Subcutaneous preadipocyte (primary cell): Measurements from ENCODE around the gene HLA-DQB2. TPM values are rescaled to one million over a fixed set of nuclear protein-coding genes. Genes with fewer than 3 reads are reported as not detected.

Experiments
- small RNA-seq: library from RNA; depleted of rRNA; stranded (forward); fragments of <200 nt; gene quantifications from one replicate; pipeline ENCODE3, GENCODE V24; 2012
- total RNA-seq: library from RNA; depleted of rRNA; stranded (reverse); fragments of >200 nt; gene quantifications from 2 replicates; pipeline ENCODE4 v1.2.3, GENCODE V29; 2012

HLA-DQB2 gene
- total RNA-seq: not detected in 2 replicates

DNA sequence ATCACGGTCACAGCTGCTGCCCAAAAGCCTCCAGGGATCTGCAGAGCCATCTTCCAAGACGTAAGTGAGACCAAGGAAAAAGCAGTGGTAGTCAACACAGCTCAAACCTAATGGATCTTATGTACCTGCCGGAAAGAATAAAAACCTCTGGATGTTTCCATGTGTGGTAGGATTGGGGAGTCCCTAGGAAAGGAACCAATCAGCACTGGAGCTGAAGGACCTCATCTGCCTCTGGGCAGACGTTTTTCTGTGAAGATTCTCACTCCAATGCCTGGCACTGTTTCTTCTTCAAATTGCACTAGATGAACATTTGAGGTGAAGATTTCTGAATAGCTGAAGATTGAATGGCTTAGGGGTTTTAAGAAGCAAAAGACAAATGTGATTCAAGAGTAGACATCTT lies at the start of gene HLA-DQB2:
TSS of gene HLA-DQB2 (minus strand) at position 112 of the 400 bp plus-strand sequence. CDS start at position 50, 62 bp downstream.

DNA sequence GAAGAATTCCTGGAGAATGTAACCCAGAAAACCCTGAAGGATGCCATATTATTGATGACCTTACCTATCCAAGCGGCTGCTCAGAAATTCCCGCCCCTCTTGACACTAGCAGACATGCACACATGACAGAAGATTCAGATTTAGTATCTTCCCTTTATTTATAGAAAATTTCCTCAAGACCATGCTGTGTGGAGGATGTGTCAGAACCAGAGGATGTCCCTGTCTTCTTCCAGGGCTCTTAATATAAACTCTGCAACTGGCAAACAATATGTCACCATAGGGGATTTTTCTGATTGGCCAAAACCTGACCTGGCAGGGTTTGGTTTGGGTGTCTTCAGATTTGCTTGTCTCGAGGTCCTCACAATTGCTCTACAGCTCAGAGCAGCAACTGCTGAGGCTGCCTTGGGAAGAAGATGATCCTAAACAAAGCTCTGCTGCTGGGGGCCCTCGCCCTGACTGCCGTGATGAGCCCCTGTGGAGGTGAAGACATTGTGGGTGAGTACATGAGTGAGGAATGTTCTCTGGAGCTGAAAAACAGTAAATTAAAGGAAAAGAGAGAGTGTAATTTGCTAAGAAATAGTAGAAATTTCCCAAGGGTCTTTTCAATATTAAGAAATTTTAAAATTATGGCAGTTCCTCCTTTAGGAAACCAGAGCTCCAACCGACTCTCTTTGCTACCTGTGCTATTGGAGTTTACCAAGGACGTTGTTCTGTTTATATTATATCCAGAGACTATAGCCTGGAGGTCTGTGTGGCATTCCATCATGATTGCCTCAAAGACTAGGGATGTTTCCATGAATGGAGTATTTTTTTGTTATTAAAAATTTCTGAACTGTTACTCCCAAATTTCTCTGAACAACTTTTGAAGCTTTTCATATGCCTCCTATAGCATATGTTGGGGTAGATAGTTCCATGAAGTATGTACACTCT lies 22.0 kb downstream of the HLA-DQB2 start, which contains the start of gene HLA-DQA2:
TSS of gene HLA-DQA2 (plus strand) at position 361 of the 930 bp plus-strand sequence. CDS start at position 414, 53 bp downstream.

Small RNA genes lying within 50 kb of the gene (small RNA-seq; reads per million reads assigned to genes)
- not detected for gene MIR3135B

Other genes starting within 250 kb of the HLA-DQB2 start
- not detected in 2 replicates for gene HLA-DRB5, start 233.2 kb downstream of the HLA-DQB2 start, total RNA-seq
- gene HLA-DRB1, start 173.7 kb downstream of the HLA-DQB2 start, total RNA-seq: under 0.01 TPM in 1 of 2 replicates, not detected in the other
- gene HLA-DQA1, start 126.1 kb downstream of the HLA-DQB2 start, total RNA-seq: not detected in 2 replicates
- not detected in 2 replicates for gene HLA-DQB1, start 96.9 kb downstream of the HLA-DQB2 start, total RNA-seq
- not detected in 2 replicates for gene HLA-DQA2, start 22.1 kb downstream of the HLA-DQB2 start, total RNA-seq
- gene HLA-DOB, start 53.5 kb upstream of the HLA-DQB2 start, total RNA-seq: 0.37 and 0.39 TPM in 2 replicates
- gene TAP2, start 75.2 kb upstream of the HLA-DQB2 start, total RNA-seq: 21.7 and 22.5 TPM in 2 replicates
- 40.3 and 47.8 TPM in 2 replicates for gene PSMB8, start 80.5 kb upstream of the HLA-DQB2 start, total RNA-seq
- 32.0 and 33.4 TPM in 2 replicates for gene TAP1, start 90.2 kb upstream of the HLA-DQB2 start, total RNA-seq
- 10.8 and 18.4 TPM in 2 replicates for gene PSMB9, start 90.7 kb upstream of the HLA-DQB2 start, total RNA-seq
- gene HLA-DMB, start 177.5 kb upstream of the HLA-DQB2 start, total RNA-seq: 0.37 TPM in 1 of 2 replicates, not detected in the other
- gene HLA-DMA, start 189.6 kb upstream of the HLA-DQB2 start, total RNA-seq: 1.4 and 1.8 TPM in 2 replicates
- 95.2 and 125 TPM in 2 replicates for gene BRD2, start 205.1 kb upstream of the HLA-DQB2 start, total RNA-seq
- under 0.01 TPM in 1 of 2 replicates, not detected in the other for gene HLA-DOA, start 246.1 kb upstream of the HLA-DQB2 start, total RNA-seq